HEK293 (cell line): ENCODE measurements around the gene KRT82.

Experiments used
- GLIS1 ChIP-seq: fragments of 450-650 bp; formaldehyde crosslinking; IDR thresholded peaks from 2 replicates; pipeline ENCODE4 v1.5.1; 2016; ENCODE audit warnings: missing biosample characterization, missing genetic modification characterization
- INSM2 ChIP-seq: fragments of 450-650 bp; formaldehyde crosslinking; IDR thresholded peaks from 2 replicates; pipeline ENCODE4 v1.5.1; 2016; ENCODE audit warnings: missing biosample characterization, missing genetic modification characterization
- KLF1 ChIP-seq: fragments of 450-650 bp; formaldehyde crosslinking; IDR thresholded peaks from 2 replicates; pipeline ENCODE4 v1.5.1; 2016; ENCODE audit warnings: missing biosample characterization, missing genetic modification characterization
- KLF10 ChIP-seq: fragments of 450-650 bp; IDR thresholded peaks from 2 replicates; pipeline ENCODE4 v1.5.1; 2018; ENCODE audit warnings: missing biosample characterization, mild to moderate bottlenecking, missing genetic modification characterization
- KLF16 ChIP-seq: fragments of 450-650 bp; formaldehyde crosslinking; IDR thresholded peaks from 2 replicates; pipeline ENCODE4 v1.5.1; 2017; ENCODE audit warnings: missing biosample characterization, missing genetic modification characterization
- KLF9 ChIP-seq: fragments of 450-650 bp; formaldehyde crosslinking; IDR thresholded peaks from 2 replicates; pipeline ENCODE4 v1.5.1; 2016; ENCODE audit warnings: missing biosample characterization, missing genetic modification characterization, low read depth
- OSR2 ChIP-seq: fragments of 450-650 bp; formaldehyde crosslinking; IDR thresholded peaks from 2 replicates; pipeline ENCODE4 v1.5.1; 2016; ENCODE audit warnings: missing biosample characterization, missing genetic modification characterization
- PATZ1 ChIP-seq: fragments of 450-650 bp; formaldehyde crosslinking; IDR thresholded peaks from 2 replicates; pipeline ENCODE4 v1.5.1; 2016; ENCODE audit warnings: missing biosample characterization, missing genetic modification characterization
- TSHZ1 ChIP-seq: fragments of 450-650 bp; formaldehyde crosslinking; IDR thresholded peaks from 2 replicates; pipeline ENCODE4 v1.5.1; 2016; ENCODE audit warnings: missing biosample characterization, missing genetic modification characterization, borderline replicate concordance
- ZBTB10 ChIP-seq: fragments of 450-650 bp; formaldehyde crosslinking; IDR thresholded peaks from 2 replicates; pipeline ENCODE4 v1.5.1; 2016; ENCODE audit warnings: missing biosample characterization, missing genetic modification characterization
- ZBTB21 ChIP-seq: fragments of 450-650 bp; formaldehyde crosslinking; IDR thresholded peaks from 2 replicates; pipeline ENCODE4 v1.5.1; 2017; ENCODE audit warnings: missing biosample characterization, missing genetic modification characterization
- ZBTB48 ChIP-seq: fragments of 450-650 bp; formaldehyde crosslinking; IDR thresholded peaks from 2 replicates; pipeline ENCODE4 v1.5.1; 2016; ENCODE audit warnings: missing biosample characterization, missing genetic modification characterization
- ZIC2 ChIP-seq: fragments of 450-650 bp; formaldehyde crosslinking; IDR thresholded peaks from 2 replicates; pipeline ENCODE4 v1.5.1; 2016; ENCODE audit warnings: missing biosample characterization, missing genetic modification characterization
- ZNF16 ChIP-seq: fragments of 450-650 bp; formaldehyde crosslinking; IDR thresholded peaks from 2 replicates; pipeline ENCODE4 v1.5.1; 2016; ENCODE audit warnings: low read depth, missing biosample characterization, missing genetic modification characterization
- ZNF202 ChIP-seq: fragments of 450-650 bp; formaldehyde crosslinking; IDR thresholded peaks from 2 replicates; pipeline ENCODE4 v1.5.1; 2016; ENCODE audit warnings: missing biosample characterization, missing genetic modification characterization, borderline replicate concordance
- ZNF24 ChIP-seq: fragments of 450-650 bp; formaldehyde crosslinking; IDR thresholded peaks from 2 replicates; pipeline ENCODE4 v1.5.1; 2016; ENCODE audit warnings: missing biosample characterization, missing genetic modification characterization
- ZNF266 ChIP-seq: fragments of 450-650 bp; formaldehyde crosslinking; IDR thresholded peaks from 2 replicates; pipeline ENCODE4 v1.5.1; 2016; ENCODE audit warnings: missing biosample characterization, missing genetic modification characterization, low read depth
- ZNF362 ChIP-seq: fragments of 450-650 bp; formaldehyde crosslinking; IDR thresholded peaks from 2 replicates; pipeline ENCODE4 v1.5.1; 2016; ENCODE audit warnings: missing biosample characterization, missing genetic modification characterization
- ZNF423 ChIP-seq: fragments of 450-650 bp; formaldehyde crosslinking; IDR thresholded peaks from 2 replicates; pipeline ENCODE4 v1.5.1; 2016; ENCODE audit warnings: missing biosample characterization, missing genetic modification characterization
- ZNF433 ChIP-seq: fragments of 450-650 bp; formaldehyde crosslinking; IDR thresholded peaks from 2 replicates; pipeline ENCODE4 v1.5.1; 2016; ENCODE audit warnings: missing biosample characterization, missing genetic modification characterization, low read depth
- ZNF548 ChIP-seq: fragments of 450-650 bp; formaldehyde crosslinking; IDR thresholded peaks from 2 replicates; pipeline ENCODE4 v1.5.1; 2016; ENCODE audit warnings: missing biosample characterization, missing genetic modification characterization
- ZNF623 ChIP-seq: fragments of 450-650 bp; formaldehyde crosslinking; IDR thresholded peaks from 2 replicates; pipeline ENCODE4 v1.5.1; 2016; ENCODE audit warnings: missing biosample characterization, missing genetic modification characterization
- ZNF785 ChIP-seq: fragments of 450-650 bp; formaldehyde crosslinking; IDR thresholded peaks from 2 replicates; pipeline ENCODE4 v1.5.1; 2016; ENCODE audit warnings: missing biosample characterization, missing genetic modification characterization
- ZSCAN23 ChIP-seq: fragments of 450-650 bp; formaldehyde crosslinking; IDR thresholded peaks from 2 replicates; pipeline ENCODE4 v1.5.1; 2016; ENCODE audit warnings: missing biosample characterization, missing genetic modification characterization

KRT82 gene

GRCh38 chr12:52390739-52391617 is 15.2 kb downstream of the KRT82 start (continued):
- TF ChIP-seq OSR2 (no peak), PATZ1 (tag by site-specific recombination) (no peak), ZNF785 (tag by site-specific recombination) (no peak), KLF16 (tag by site-specific recombination) (no peak), ZNF266 (tag by site-specific recombination) (no peak), ZBTB48 (tag by site-specific recombination) (no peak), ZNF24 (tag by site-specific recombination) (no peak), ZNF16 (tag by site-specific recombination) (no peak), INSM2 (tag by site-specific recombination) (no peak), ZNF548 (tag by site-specific recombination) (no peak), ZNF623 (tag by site-specific recombination) (no peak), ZNF202 (tag by site-specific recombination) (no peak), ZSCAN23 (tag by site-specific recombination) (no peak), ZNF433 (tag by site-specific recombination) (no peak), ZBTB21 (no peak), KLF1 (no peak), ZNF362 (no peak), ZNF423 (tag by site-specific recombination) (no peak), ZBTB10 (no peak), ZIC2 (no peak), TSHZ1 (tag by site-specific recombination) (no peak), GLIS1 (tag by site-specific recombination) (peak; percentile 53; the same call in 1 of the 2 replicates), KLF10 (no peak), KLF9 (tag by site-specific recombination) (no peak)
- TF ChIP-seq, all 188 proteins: peak for 7
